GM23248 (cell line): ENCODE measurements around the gene TRIM44. TPM values are rescaled to one million over a fixed set of nuclear protein-coding genes. Genes with fewer than 3 reads are reported as not detected.

Experiments used
- DNase-seq: peaks from one replicate; pipeline ENCODE4 v3.0.0-alpha.2; 2015
- H2AFZ ChIP-seq: fragments of 200-600 bp; sonication (generic); 2 replicates; pipeline ENCODE4 v1.6.1; 2016; ENCODE audit warnings: antibody characterized with exemption
- H3F3A ChIP-seq: fragments of 200-600 bp; sonication (generic); 2 replicates; pipeline ENCODE4 v1.6.1; 2016; ENCODE audit warnings: mild to moderate bottlenecking, antibody characterized with exemption, mixed run types; ENCODE audit not compliant: insufficient read depth
- H3K27ac ChIP-seq: fragments of 200-600 bp; sonication (generic); 2 replicates; pipeline ENCODE4 v1.5.1; 2016; ENCODE audit warnings: mild to moderate bottlenecking
- H3K27me3 ChIP-seq: fragments of 200-600 bp; sonication (generic); replicated peaks from 2 replicates; pipeline ENCODE4 v1.6.1; 2016; ENCODE audit warnings: mild to moderate bottlenecking; ENCODE audit not compliant: insufficient read depth
- H3K36me3 ChIP-seq: fragments of 200-600 bp; sonication (generic); 2 replicates; pipeline ENCODE4 v1.6.1; 2016; ENCODE audit warnings: low read depth, mild to moderate bottlenecking
- H3K4me1 ChIP-seq: fragments of 200-600 bp; sonication (generic); 2 replicates; pipeline ENCODE4 v1.6.1; 2016; ENCODE audit warnings: mild to moderate bottlenecking; ENCODE audit not compliant: insufficient read depth
- H3K4me2 ChIP-seq: fragments of 200-600 bp; sonication (generic); one replicate; pipeline ENCODE4 v1.6.1; 2016; ENCODE audit warnings: mild to moderate bottlenecking; ENCODE audit not compliant: unreplicated experiment
- H3K4me3 ChIP-seq: fragments of 200-600 bp; sonication (generic); 2 replicates; pipeline ENCODE4 v1.5.1; 2016; ENCODE audit warnings: mild to moderate bottlenecking
- H3K79me2 ChIP-seq: fragments of 200-600 bp; sonication (generic); 2 replicates; pipeline ENCODE4 v1.6.1; 2016; ENCODE audit warnings: mild to moderate bottlenecking; ENCODE audit not compliant: insufficient read depth
- H3K9ac ChIP-seq: fragments of 200-600 bp; sonication (generic); 2 replicates; pipeline ENCODE4 v1.6.1; 2016; ENCODE audit warnings: mild to moderate bottlenecking
- H3K9me2 ChIP-seq: fragments of 200-600 bp; sonication (generic); 2 replicates; pipeline ENCODE4 v1.6.1; 2016; ENCODE audit warnings: mixed run types, mild to moderate bottlenecking, moderate library complexity; ENCODE audit not compliant: insufficient read depth
- H3K9me3 ChIP-seq: fragments of 200-600 bp; sonication (generic); one replicate; pipeline ENCODE4 v1.6.1; 2017; ENCODE audit warnings: low read depth
- H4K20me1 ChIP-seq: fragments of 200-600 bp; sonication (generic); 2 replicates; pipeline ENCODE4 v1.6.0; 2016; ENCODE audit not compliant: insufficient read depth
- EZH2 ChIP-seq: fragments of 200-600 bp; sonication (generic); IDR thresholded peaks from 2 replicates; pipeline ENCODE4 v1.6.1; 2018; ENCODE audit warnings: antibody characterized with exemption, mild to moderate bottlenecking; ENCODE audit not compliant: insufficient read depth, poor library complexity, severe bottlenecking
- EZH2phosphoT487 ChIP-seq: fragments of 200-600 bp; sonication (generic); IDR thresholded peaks from 2 replicates; pipeline ENCODE4 v1.6.1; 2018; ENCODE audit warnings: antibody characterized with exemption, moderate library complexity, mild to moderate bottlenecking, low read depth; ENCODE audit not compliant: insufficient read depth
- WGBS, 2 experiments: methylation state at CpG; one replicate each; pipeline ENCODE4 v1.1.6; 2015 to 2017; ENCODE audit warnings: low lambda C conversion rate in 2 of 2, low coverage in 1 of 2; ENCODE audit errors: missing lambda C conversion rate in 2 of 2; 5-methylcytosine and 5-hydroxymethylcytosine counted together
- in situ Hi-C: fragments of 300-500 bp; cut with MboI; formaldehyde crosslinking; loops from 2 replicates; pipeline ENCODE4 v1.15.0; 2020
- polyA plus RNA-seq: library from polyadenylated mRNA; unstranded; fragments of >200 nt; fragmentation: Nextera tagmentation; extraction: Ambion mirVana; gene quantifications from 2 replicates; pipeline ENCODE4 v1.2.1, GENCODE V29; 2016
- total RNA-seq: library from RNA; depleted of rRNA; stranded (reverse); fragments of >200 nt; shearing (Covaris generic); gene quantifications from 2 replicates; pipeline ENCODE4 v1.2.3, GENCODE V29; 2014

Gene TRIM44
- total and polyA plus RNA-seq, 2 experiments from 2014 or later, result 32.2 to 37.1 TPM

- Histone ChIP-seq H3K9ac (no peak overlapping the region), H3K36me3 (no peaks in the 10 kb centered on the region), H3K27me3 (no peaks in the 10 kb centered on the region), H3K27ac (no peak overlapping the region), H3K9me2 (no peaks in the 10 kb centered on the region), H3K4me3 (no peak overlapping the region), H4K20me1 (no peaks in the 10 kb centered on the region), H3F3A (peaks cover 34% of the 10 kb centered on the region), H3K4me1 (peaks cover 39% of the 10 kb centered on the region), H2AFZ (no peak overlapping the region), H3K79me2 (peaks cover 19% of the 10 kb centered on the region), H3K9me3 (no peaks in the 10 kb centered on the region), H3K4me2 (no peak overlapping the region)
- TF ChIP-seq EZH2phosphoT487 (no peak), EZH2 (no peak)
- in situ Hi-C loops, result loop anchor here (25.0 kb wide), 1 partner anchor 514 kb away; no protein-coding TSS in a partner anchor
- 92 to 94% methylated on average over 8 of the region's 8 CpGs for WGBS, 2 experiments
- peak; percentile 30 for DNase-seq
Measured at GRCh38 chr11:35623621-35624168, 38.9 kb upstream of the TRIM44 start.

GRCh38 chr11:35624316-35624715, 38.3 kb upstream of the TRIM44 start:
- Histone ChIP-seq H3K36me3 (no peaks in the 10 kb centered on the region), H3K9me2 (no peaks in the 10 kb centered on the region), H3K9ac (no peak overlapping the region), H2AFZ (no peak overlapping the region), H3K9me3 (no peaks in the 10 kb centered on the region), H3K27me3 (no peaks in the 10 kb centered on the region), H3K4me2 (no peak overlapping the region), H4K20me1 (no peaks in the 10 kb centered on the region), H3K79me2 (peaks cover 17% of the 10 kb centered on the region), H3K27ac (no peak overlapping the region), H3K4me3 (no peak overlapping the region), H3F3A (peaks cover 36% of the 10 kb centered on the region), H3K4me1 (peaks cover 42% of the 10 kb centered on the region)
- DNase-seq, result no peak
- in situ Hi-C loops, result loop anchor here (25.0 kb wide), 1 partner anchor 513 kb away; no protein-coding TSS in a partner anchor
- whole genome bisulfite sequencing, 2 experiments, result 89 to 90% methylated on average over 2 of the region's 2 CpGs
- TF ChIP-seq EZH2phosphoT487, result no peak
- no peak for TF ChIP-seq EZH2

GRCh38 chr11:35624781-35625180, 37.8 kb upstream of the TRIM44 start:
- no peak overlapping the region for H3K9ac ChIP-seq
- H3F3A ChIP-seq, result peaks cover 41% of the 10 kb centered on the region
- TF ChIP-seq EZH2, result no peak
- TF ChIP-seq EZH2phosphoT487, result no peak
- H3K4me3 ChIP-seq, result no peak overlapping the region
- no peak for DNase-seq
- H3K4me2 ChIP-seq, result no peak overlapping the region
- peaks cover 12% of the 10 kb centered on the region for H3K79me2 ChIP-seq
- H3K36me3 ChIP-seq, result no peaks in the 10 kb centered on the region
- H3K27ac ChIP-seq, result no peak overlapping the region
- no peak overlapping the region for H2AFZ ChIP-seq
- H4K20me1 ChIP-seq, result no peaks in the 10 kb centered on the region
- H3K4me1 ChIP-seq, result peaks cover 46% of the 10 kb centered on the region
- H3K27me3 ChIP-seq, result no peaks in the 10 kb centered on the region
- H3K9me2 ChIP-seq, result no peaks in the 10 kb centered on the region
- no peaks in the 10 kb centered on the region for H3K9me3 ChIP-seq
- in situ Hi-C loops, result loop anchor here (25.0 kb wide), 1 partner anchor 513 kb away; no protein-coding TSS in a partner anchor

DNA sequence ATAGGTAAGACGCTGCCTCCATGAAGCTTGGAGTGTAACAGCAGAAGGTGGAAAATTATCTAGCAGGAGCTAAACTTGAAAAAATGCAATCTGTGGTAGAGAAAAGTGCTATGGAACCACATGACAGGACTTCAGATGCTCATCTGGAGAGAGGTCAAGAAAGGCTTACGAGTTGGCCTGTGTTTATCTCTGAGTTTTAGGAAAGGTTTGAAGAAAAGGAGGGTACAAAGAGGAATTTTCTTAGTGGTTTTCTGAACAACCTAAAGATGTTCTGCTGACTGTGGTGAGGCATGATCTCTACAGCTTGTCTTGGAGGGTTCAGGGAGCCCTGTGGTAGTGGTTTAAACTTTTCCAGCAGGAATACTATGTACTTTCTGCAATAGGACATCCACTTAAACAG, 36.1 kb upstream of the TRIM44 start:
- H3K36me3 ChIP-seq, result no peaks in the 10 kb centered on the region
- no peaks in the 10 kb centered on the region for H3K9me3 ChIP-seq
- no peaks in the 10 kb centered on the region for H3K27me3 ChIP-seq
- H3K4me1 ChIP-seq, result peaks cover 40% of the 10 kb centered on the region
- WGBS, 2 experiments, result 83 to 88% methylated on average over 2 of the region's 2 CpGs
- no peak for DNase-seq
- no peaks in the 10 kb centered on the region for H3K9me2 ChIP-seq
- in situ Hi-C loops, result no loop called here
- no peak overlapping the region for H3K4me2 ChIP-seq
- H3K27ac ChIP-seq, result no peak overlapping the region
- TF ChIP-seq EZH2 (no peak), EZH2phosphoT487 (no peak)
- H3F3A ChIP-seq, result peaks cover 39% of the 10 kb centered on the region
- H3K4me3 ChIP-seq, result no peak overlapping the region
- H4K20me1 ChIP-seq, result no peaks in the 10 kb centered on the region
- H2AFZ ChIP-seq, result no peak overlapping the region
- no peak overlapping the region for H3K9ac ChIP-seq
- H3K79me2 ChIP-seq, result no peaks in the 10 kb centered on the region
